ENCODE measurements around the gene RWDD1. TPM values are rescaled to one million over a fixed set of nuclear protein-coding genes. Genes with fewer than 3 reads are reported as not detected.

The RWDD1 gene
- total RNA-seq, 2 experiments from 2014 or later: 33.4 to 38.2 TPM

- ChIA-PET POLR2A (interaction anchor here (0.7 to 1.3 kb wide), 3 partner anchors 10 to 268 kb away, joined by 3 to 4 read pairs (median 3); partner anchors contain the start of gene RWDD1), CTCF (ENCODE audit: unreplicated experiment) (no interaction called here)
- Histone ChIP-seq H3K4me2 (ENCODE audit: low read length) (no peak overlapping the region), H3K79me2 (ENCODE audit: insufficient read depth, low read depth, low read length) (no peaks in the 10 kb centered on the region), H3K9me2 (ENCODE audit: insufficient read depth, low read length) (no peaks in the 10 kb centered on the region), H3K4me3 (ENCODE audit: low read depth, low read length, poor library complexity, severe bottlenecking) (no peak overlapping the region), H3K4me1 (ENCODE audit: insufficient read depth, low read length, poor library complexity, severe bottlenecking) (peaks cover 19% of the 10 kb centered on the region), H4K20me1 (ENCODE audit: insufficient read depth, low read length) (no peaks in the 10 kb centered on the region), H3K9me3 (ENCODE audit: low read length) (no peaks in the 10 kb centered on the region), H3K36me3 (ENCODE audit: insufficient read depth, low read length) (peaks cover 24% of the 10 kb centered on the region), H2AFZ (ENCODE audit: low read length) (no peak overlapping the region), H3K27ac (ENCODE audit: low read depth, low read length, poor library complexity, severe bottlenecking) (no peak overlapping the region)
- intact Hi-C loops (cut with micrococcal nuclease; ENCODE audit: unreplicated experiment): no loop called here
- no peak for TF ChIP-seq CTCF (conservative IDR thresholded peaks at IDR 0.05; ENCODE audit: low read length)
- no peak for TF ChIP-seq EZH2phosphoT487 (IDR thresholded peaks at IDR 0.05; ENCODE audit: borderline replicate concordance, low read depth, low read length)
- DNase-seq (ENCODE audit: low spot score): no peak
- BruUV-seq (replicated peaks): no TSS peak
Observed at GRCh38 chr6:116629563-116629981, 58.3 kb downstream of the RWDD1 start.

GRCh38 chr6:116631379-116631990 is 60.2 kb downstream of the RWDD1 start:
- intact Hi-C loops (cut with micrococcal nuclease; ENCODE audit: unreplicated experiment): no loop called here
- H3K9me3 ChIP-seq (ENCODE audit: low read length): no peaks in the 10 kb centered on the region
- peaks cover 38% of the 10 kb centered on the region for H3K36me3 ChIP-seq (ENCODE audit: insufficient read depth, low read length)
- no peaks in the 10 kb centered on the region for H3K79me2 ChIP-seq (ENCODE audit: insufficient read depth, low read depth, low read length)
- ChIA-PET CTCF (ENCODE audit: unreplicated experiment) (no interaction called here), POLR2A (interaction anchor here (1.3 kb wide), 1 partner anchor 19 kb away, joined by 3 read pairs; no protein-coding TSS in a partner anchor)
- no peak overlapping the region for H2AFZ ChIP-seq (ENCODE audit: low read length)
- no peak overlapping the region for H3K4me2 ChIP-seq (ENCODE audit: low read length)
- peaks cover 19% of the 10 kb centered on the region for H3K4me1 ChIP-seq (ENCODE audit: insufficient read depth, low read length, poor library complexity, severe bottlenecking)
- no peak overlapping the region for H3K4me3 ChIP-seq (ENCODE audit: low read depth, low read length, poor library complexity, severe bottlenecking)
- H4K20me1 ChIP-seq (ENCODE audit: insufficient read depth, low read length): no peaks in the 10 kb centered on the region; the same call in 1 of the 2 replicates
- no peaks in the 10 kb centered on the region for H3K9me2 ChIP-seq (ENCODE audit: insufficient read depth, low read length)
- BruUV-seq (replicated peaks): no TSS peak
- peak; percentile 57 for DNase-seq (ENCODE audit: low spot score)
- TF ChIP-seq CTCF (conservative IDR thresholded peaks at IDR 0.05; ENCODE audit: low read length) (no peak), EZH2phosphoT487 (IDR thresholded peaks at IDR 0.05; ENCODE audit: borderline replicate concordance, low read depth, low read length) (no peak)
- no peak overlapping the region for H3K27ac ChIP-seq (ENCODE audit: low read depth, low read length, poor library complexity, severe bottlenecking)

- Histone ChIP-seq H3K9me3 (ENCODE audit: low read length) (no peaks in the 10 kb centered on the region), H3K4me1 (ENCODE audit: insufficient read depth, low read length, poor library complexity, severe bottlenecking) (peaks cover 19% of the 10 kb centered on the region), H2AFZ (ENCODE audit: low read length) (no peak overlapping the region), H3K4me2 (ENCODE audit: low read length) (no peak overlapping the region), H3K4me3 (ENCODE audit: low read depth, low read length, poor library complexity, severe bottlenecking) (no peak overlapping the region), H4K20me1 (ENCODE audit: insufficient read depth, low read length) (no peaks in the 10 kb centered on the region; the same call in 1 of the 2 replicates), H3K36me3 (ENCODE audit: insufficient read depth, low read length) (peaks cover 50% of the 10 kb centered on the region), H3K79me2 (ENCODE audit: insufficient read depth, low read depth, low read length) (no peaks in the 10 kb centered on the region), H3K27ac (ENCODE audit: low read depth, low read length, poor library complexity, severe bottlenecking) (no peak overlapping the region), H3K9me2 (ENCODE audit: insufficient read depth, low read length) (no peaks in the 10 kb centered on the region)
- intact Hi-C loops (cut with micrococcal nuclease; ENCODE audit: unreplicated experiment): no loop called here
- POLR2A ChIA-PET: no interaction called here
- DNase-seq (ENCODE audit: low spot score): peak; percentile 36
- CTCF ChIA-PET (ENCODE audit: unreplicated experiment): no interaction called here
- BruUV-seq (replicated peaks): no TSS peak
- TF ChIP-seq CTCF (conservative IDR thresholded peaks at IDR 0.05; ENCODE audit: low read length) (peak; percentile 68), EZH2phosphoT487 (IDR thresholded peaks at IDR 0.05; ENCODE audit: borderline replicate concordance, low read depth, low read length) (no peak)
Observed at GRCh38 chr6:116633685-116634084, 62.4 kb downstream of the RWDD1 start.

Data from OCI-LY7 (cell line).